HG03108 (cell line): ENCODE results near the gene TAF1B.

Experiments
- ATAC-seq: cut with Tn5 transposase; IDR thresholded peaks from one replicate; pipeline ENCODE4 v1.9.1; 2021; ENCODE audit warnings: moderate library complexity; ENCODE audit not compliant: unreplicated experiment

TAF1B gene

GRCh38 chr2:9982891-9983290 is 139.6 kb downstream of the TAF1B start:
- ATAC-seq, result no peak

GRCh38 chr2:9983401-9984216 is 140.3 kb downstream of the TAF1B start:
- ATAC-seq, result no peak
